Cortex of kidney (tissue), 1 donor: ENCODE measurements around the gene WNK2.
"Not testable (repeated sequence)": the region's sequence is repeated elsewhere in the genome, so short reads cannot be mapped to it uniquely, and the experiment has no call there.

ENCODE experiments used
- DNase-seq: peaks from one replicate; lab custom pipeline; 2025; lab: John Stamatoyannopoulos, UW

WNK2 gene

DNA sequence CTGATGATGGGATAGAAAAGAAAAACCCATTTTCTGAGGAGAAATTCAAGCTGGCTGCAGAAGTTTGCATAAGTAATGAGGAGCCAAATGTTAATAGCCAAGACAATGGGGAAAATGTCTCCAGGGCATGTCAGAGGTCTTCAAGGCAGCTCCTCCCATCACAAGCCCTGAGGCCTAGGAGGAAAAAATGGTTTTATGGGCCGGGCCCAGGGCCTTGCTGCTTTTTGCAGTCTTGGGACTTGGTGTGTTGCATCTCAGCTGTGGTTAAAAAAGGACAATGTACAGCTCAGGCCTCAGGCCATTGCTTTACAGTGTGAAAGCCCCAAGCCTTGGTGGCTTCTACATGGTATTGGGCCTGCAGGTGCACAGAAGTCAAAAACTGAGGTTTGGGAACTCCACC is 154.3 kb downstream of the WNK2 start:
- DNase-seq: not testable (repeated sequence)

- DNase-seq: no peak
These were observed 156.2 kb downstream of the WNK2 start for GRCh38 chr9:93340091-93340490.

DNA sequence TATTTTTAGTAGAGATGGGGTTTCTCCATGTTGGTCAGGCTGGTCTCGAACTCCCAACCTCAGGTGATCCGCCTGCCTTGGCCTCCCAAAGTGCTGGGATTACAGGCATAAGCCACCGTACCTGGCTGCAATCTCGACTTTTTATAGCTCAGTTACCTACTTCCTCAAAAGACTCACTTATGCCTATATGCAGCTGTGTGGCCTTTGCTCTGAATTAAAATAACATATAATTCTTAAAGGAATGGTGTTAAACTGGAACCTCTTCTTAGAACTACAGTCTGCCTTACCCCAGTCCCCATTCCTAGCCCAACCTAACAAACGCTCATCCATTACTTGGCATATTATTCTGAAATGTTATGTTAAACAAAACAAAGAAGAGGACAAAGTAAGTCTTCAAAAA is 157.9 kb downstream of the WNK2 start:
- not testable (repeated sequence) for DNase-seq

DNA sequence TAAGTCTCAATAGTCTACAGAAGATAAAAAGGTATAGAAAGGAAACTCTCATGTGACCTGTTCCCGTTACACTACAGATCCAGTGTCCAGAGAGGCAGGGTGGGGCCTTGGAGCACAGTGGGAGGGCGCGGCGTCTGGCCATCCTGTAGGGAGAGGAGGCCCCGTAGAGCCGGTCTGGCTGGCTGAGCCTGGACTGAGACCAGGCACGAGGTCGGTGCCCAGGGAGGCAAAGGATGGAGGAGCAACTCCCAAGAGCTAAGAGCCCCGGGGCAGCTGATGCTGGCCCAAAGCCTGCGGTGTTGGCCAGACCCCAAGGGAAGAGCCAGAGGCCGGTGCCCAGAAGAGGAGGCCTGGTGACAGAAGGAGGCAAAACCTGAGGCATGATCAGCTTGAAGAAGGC is 158.5 kb downstream of the WNK2 start:
- DNase-seq: not testable (repeated sequence)

DNA sequence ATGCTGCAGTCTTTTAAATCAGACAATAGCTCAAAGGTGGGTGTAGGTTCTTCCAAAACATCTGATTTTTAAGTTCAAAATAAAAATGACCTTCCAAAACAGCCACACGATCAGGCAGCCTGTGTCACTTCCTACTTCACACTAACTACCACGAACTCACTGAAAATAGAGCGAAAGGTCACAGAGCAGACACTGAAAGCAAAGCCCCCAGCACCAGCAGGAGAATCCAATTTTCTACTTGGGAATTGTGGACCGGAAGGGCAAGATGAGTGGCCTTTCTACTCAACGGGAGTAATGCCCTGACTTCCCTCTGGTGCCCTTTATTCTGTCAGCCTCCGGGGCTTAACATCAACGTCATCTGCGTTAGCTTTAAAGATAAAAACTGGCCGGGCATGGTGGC is 159.7 kb downstream of the WNK2 start:
- no peak for DNase-seq

DNA sequence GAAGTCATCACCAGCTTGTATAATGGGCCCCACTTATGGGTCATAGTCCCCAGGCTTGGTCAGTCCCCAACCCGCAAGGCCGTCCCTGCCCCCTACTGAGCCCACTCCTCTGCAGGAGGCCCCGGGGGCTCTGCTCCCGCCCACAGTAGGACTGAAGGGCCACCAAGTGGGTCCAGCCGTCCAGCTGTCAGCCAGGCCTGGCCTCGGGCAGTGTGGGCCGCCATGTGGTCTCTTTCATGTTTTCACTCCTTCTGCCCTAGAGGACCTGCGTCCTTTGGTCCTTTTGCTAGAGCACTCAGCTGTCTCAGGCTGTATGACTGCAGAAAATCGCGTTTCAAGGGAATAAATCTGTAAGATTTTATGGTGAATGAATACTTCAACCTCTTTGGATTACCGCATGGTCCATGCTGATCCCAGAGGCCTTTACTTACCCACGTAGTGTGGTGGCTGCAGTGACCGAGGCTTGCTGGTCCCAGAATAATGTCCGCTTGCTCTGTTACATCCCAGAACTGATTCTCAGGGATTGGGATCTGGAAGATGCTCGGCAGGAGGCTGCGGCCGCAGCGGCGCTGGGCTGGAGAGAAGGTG is 161.8 kb downstream of the WNK2 start:
- no peak for DNase-seq

GRCh38 chr9:93346231-93347112 is 162.5 kb downstream of the WNK2 start:
- no peak for DNase-seq

DNA sequence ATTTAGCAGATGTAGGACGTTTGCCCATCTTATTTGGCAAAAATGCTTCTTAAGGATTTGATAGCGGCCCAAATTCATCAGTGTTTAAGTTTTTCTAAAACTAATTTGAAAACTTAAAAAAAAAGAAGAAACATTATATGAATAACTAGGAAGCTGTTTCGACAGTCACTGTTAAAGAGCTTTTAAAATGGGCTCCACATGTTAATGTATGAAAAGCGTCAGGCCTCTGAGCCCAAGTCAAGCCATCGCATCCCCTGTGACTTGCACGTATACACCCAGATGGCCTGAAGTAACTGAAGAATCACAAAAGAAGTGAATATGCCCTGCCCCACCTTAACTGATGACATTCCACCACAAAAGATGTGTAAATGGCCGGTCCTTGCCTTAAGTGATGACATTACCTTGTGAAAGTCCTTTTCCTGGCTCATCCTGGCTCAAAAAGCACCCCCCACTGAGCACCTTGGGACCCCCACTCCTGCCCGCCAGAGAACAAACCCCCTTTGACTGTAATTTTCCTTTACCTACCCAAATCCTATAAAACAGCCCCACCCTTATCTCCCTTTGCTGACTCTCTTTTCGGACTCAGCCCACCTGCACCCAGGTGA is 163.5 kb downstream of the WNK2 start:
- not testable (repeated sequence) for DNase-seq

DNA sequence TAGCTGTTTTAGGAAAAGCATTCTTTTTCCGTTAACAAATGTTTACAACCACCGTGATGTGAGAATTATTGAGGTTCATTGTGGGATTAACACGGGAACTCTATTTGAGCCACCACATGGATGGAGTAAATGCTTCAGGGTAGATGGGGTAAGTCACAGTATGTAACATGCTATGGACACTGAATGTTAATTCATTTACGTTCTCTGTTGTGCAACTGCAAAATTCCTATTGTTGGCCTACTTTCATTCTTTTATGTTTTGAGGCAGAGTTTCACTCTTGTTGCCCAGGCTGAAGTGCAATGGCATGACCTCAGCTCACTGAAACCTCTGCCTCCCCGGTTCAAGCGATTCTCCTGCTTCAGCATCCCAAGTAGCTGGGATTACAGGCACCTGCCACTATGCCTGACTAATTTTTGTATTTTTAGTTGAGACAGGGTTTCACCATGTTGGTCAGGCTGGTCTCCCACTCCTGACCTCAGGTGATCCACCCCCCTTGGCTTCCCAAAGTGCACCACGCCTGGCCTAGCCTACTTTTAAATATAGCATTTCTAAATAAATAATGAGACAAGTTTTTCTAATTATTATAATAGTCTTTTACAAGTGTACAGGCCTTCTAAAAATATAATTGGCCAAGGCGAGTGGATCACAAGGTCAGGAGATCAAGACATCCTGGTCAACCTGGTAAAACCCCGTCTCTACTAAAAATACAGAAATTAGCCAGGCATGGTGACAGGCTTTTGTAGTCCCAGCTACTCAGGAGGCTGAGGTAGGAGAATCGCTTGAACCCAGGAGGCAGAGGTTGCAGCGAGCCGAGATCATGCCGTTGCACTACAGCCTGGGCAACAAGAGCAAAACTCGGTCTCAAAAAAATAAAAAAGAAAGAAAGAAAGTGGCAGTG is 169.7 kb downstream of the WNK2 start:
- DNase-seq: not testable (repeated sequence)

- no peak for DNase-seq
These were observed 170.5 kb downstream of the WNK2 start for GRCh38 chr9:93354451-93354850.

DNA sequence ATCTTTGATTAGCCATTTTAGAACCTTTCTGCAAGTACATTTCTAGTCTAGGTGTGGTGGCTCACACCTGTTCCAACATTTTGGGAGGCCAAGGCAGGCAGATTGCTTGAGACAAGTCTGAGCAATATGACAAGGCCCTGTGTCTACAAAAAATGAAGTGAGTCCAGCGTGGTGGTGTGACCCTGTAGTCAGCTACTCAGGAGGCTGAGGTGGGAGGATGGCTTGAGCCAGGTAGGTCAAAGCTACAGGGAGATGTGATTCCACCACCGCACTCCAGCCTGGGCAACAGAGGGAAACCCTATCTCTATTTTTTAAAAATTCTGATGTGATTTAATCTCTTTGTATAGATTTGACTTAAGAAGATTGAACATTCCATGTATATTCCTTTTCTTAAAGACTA is 171.9 kb downstream of the WNK2 start:
- DNase-seq: no peak

- DNase-seq: no peak
These were observed 173.7 kb downstream of the WNK2 start for GRCh38 chr9:93357649-93358048.

DNA sequence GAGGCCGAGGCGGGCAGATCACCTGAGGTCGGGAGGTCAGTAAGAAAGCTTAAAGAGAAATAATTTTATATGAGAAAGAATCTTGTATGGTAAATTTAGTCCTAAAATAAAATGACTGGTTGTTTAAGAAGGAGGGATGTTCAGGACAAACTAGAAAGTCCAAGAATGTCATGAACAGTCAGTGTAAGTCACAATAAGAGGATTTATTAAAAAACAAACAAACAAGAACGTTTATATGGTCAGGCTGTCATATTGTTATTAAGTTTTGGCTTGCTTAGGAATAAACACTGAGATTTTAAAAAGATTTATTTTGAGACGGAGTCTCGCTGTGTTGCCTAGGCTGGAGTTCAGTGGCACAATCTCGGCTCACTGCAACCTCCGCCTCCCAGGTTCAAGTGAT is 176.0 kb downstream of the WNK2 start:
- not testable (repeated sequence) for DNase-seq

GRCh38 chr9:93361995-93362394 is 178.1 kb downstream of the WNK2 start:
- DNase-seq: no peak

GRCh38 chr9:93364734-93365426 is 180.9 kb downstream of the WNK2 start:
- DNase-seq: no peak

DNA sequence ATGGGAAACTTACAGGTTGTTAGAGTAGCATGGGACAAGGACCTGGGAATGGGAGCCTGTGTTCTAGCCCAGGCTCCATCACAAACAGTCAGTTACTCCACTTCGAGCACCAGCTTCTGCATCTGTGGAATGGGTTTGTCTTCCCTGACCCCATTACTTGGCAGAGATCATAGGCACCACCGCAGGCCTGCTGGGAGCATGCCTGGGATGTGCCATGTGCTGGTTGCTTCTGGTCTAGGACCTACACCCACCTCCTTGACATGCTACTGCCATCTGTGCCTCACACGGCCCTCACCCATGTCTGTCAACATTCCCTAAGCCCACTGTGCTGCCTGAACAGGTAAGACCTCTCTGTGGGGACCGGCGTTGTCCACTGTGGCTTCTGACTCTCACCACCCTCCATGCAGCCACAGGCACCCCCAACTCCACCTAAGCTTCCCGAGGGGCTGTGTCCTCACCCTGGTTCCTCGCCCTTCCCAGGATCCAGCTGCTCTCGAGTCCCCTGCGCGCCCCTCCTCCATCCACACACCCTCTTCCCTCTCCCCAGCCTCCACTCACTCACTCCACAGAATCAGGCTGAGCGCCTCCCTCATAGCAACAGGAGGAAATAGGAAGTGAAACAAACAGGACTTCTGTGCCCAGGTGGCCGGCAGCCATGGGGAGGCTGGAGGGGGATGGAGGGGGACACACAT is 181.6 kb downstream of the WNK2 start:
- DNase-seq: no peak

DNA sequence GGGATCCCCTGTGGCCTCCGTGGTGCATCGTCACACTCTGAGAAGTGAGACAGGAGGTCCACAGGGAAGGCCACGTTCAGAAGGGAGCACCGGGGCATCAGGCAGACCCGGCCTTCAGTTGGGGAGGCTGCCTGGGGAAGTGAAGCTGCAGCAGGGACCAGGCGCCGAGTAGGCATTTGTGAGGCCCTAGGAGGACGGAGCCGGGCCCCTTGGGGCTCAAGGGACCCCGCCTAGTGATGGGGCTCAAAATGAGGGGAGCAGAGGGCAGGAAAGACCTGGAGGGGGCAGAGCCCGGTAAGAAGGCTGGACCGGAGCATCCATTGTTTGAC is 182.1 kb downstream of the WNK2 start:
- DNase-seq: no peak

GRCh38 chr9:93366486-93366885 is 182.5 kb downstream of the WNK2 start:
- not testable (repeated sequence) for DNase-seq

- DNase-seq: no peak
These were observed 184.5 kb downstream of the WNK2 start for GRCh38 chr9:93368437-93368836.

- DNase-seq: no peak
These were observed 185.7 kb downstream of the WNK2 start for GRCh38 chr9:93369686-93370085.
